Measurements from ENCODE around the gene ENAM. TPM values are rescaled to one million over a fixed set of nuclear protein-coding genes. Genes with fewer than 3 reads are reported as not detected.

ENAM gene
- total RNA-seq, 1 donor from 2014 or later, result not detected

- no peaks in the 10 kb centered on the region for H3K36me3 ChIP-seq
- H3K27ac ChIP-seq, result no peak overlapping the region
- no peaks in the 10 kb centered on the region for H3K9me3 ChIP-seq (ENCODE audit: low read depth)
- H4K20me1 ChIP-seq (ENCODE audit: low read depth), result no peaks in the 10 kb centered on the region
- H3K27ac Mint-ChIP-seq, result no peak overlapping the region
- no peaks in the 10 kb centered on the region for H3K4me1 Mint-ChIP-seq
- no peaks in the 10 kb centered on the region for H3K27me3 ChIP-seq
- peaks cover 2% of the 10 kb centered on the region for H3K27me3 Mint-ChIP-seq (ENCODE audit: insufficient read depth, low read depth)
- TF ChIP-seq CTCF (IDR thresholded peaks at IDR 0.05), result no peak
- TF ChIP-seq EZH2 (IDR thresholded peaks at IDR 0.05), result no peak
- no peak for TF ChIP-seq EZH2phosphoT487 (IDR thresholded peaks at IDR 0.05)
- H3K36me3 Mint-ChIP-seq, result no peaks in the 10 kb centered on the region
- no peaks in the 10 kb centered on the region for H3K79me2 ChIP-seq (ENCODE audit: low read depth)
- no peaks in the 10 kb centered on the region for H3K9me3 Mint-ChIP-seq
- no peak overlapping the region for H3K4me3 Mint-ChIP-seq
- no peak overlapping the region for H3K9ac ChIP-seq
- no peak overlapping the region for H3K4me2 ChIP-seq
- no peak for DNase-seq (ENCODE audit: low spot score)
- no peak overlapping the region for H3K4me3 ChIP-seq
- no peaks in the 10 kb centered on the region for H3F3A ChIP-seq (ENCODE audit: low read depth)
- H3K4me1 ChIP-seq, result no peaks in the 10 kb centered on the region
- H2AFZ ChIP-seq (replicated peaks), result no peak overlapping the region
These were observed 41.7 kb upstream of the ENAM start for GRCh38 chr4:70586841-70587240.

GRCh38 chr4:70589785-70590184 is 38.8 kb upstream of the ENAM start:
- Histone ChIP-seq H3K4me2 (no peak overlapping the region), H3K79me2 (ENCODE audit: low read depth) (no peaks in the 10 kb centered on the region), H3F3A (ENCODE audit: low read depth) (no peaks in the 10 kb centered on the region), H3K9me3 (ENCODE audit: low read depth) (no peaks in the 10 kb centered on the region), H4K20me1 (ENCODE audit: low read depth) (no peaks in the 10 kb centered on the region), H3K36me3 (no peaks in the 10 kb centered on the region), H3K27ac (no peak overlapping the region), H2AFZ (replicated peaks) (no peak overlapping the region), H3K9ac (no peak overlapping the region), H3K27me3 (no peaks in the 10 kb centered on the region), H3K4me3 (no peak overlapping the region), H3K4me1 (no peaks in the 10 kb centered on the region)
- H3K4me1 Mint-ChIP-seq, result no peaks in the 10 kb centered on the region
- no peaks in the 10 kb centered on the region for H3K9me3 Mint-ChIP-seq
- no peak for TF ChIP-seq EZH2 (IDR thresholded peaks at IDR 0.05)
- no peak for TF ChIP-seq CTCF (IDR thresholded peaks at IDR 0.05)
- no peak for TF ChIP-seq EZH2phosphoT487 (IDR thresholded peaks at IDR 0.05)
- no peaks in the 10 kb centered on the region for H3K36me3 Mint-ChIP-seq
- no peak for DNase-seq (ENCODE audit: low spot score)
- no peak overlapping the region for H3K4me3 Mint-ChIP-seq
- H3K27me3 Mint-ChIP-seq (ENCODE audit: insufficient read depth, low read depth), result peaks cover 2% of the 10 kb centered on the region
- no peak overlapping the region for H3K27ac Mint-ChIP-seq

- Mint-ChIP-seq H3K4me3 (no peak within 1 kb of the TSS), H3K36me3 (no peaks in the 10 kb centered on the region), H3K27me3 (ENCODE audit: insufficient read depth, low read depth) (peaks cover 2% of the 10 kb centered on the region), H3K27ac (no peak within 1 kb of the TSS), H3K9me3 (no peaks in the 10 kb centered on the region), H3K4me1 (no peaks in the 10 kb centered on the region)
- H3K4me1 ChIP-seq, result no peaks in the 10 kb centered on the region
- H3K36me3 ChIP-seq, result no peaks in the 10 kb centered on the region
- H4K20me1 ChIP-seq (ENCODE audit: low read depth), result no peaks in the 10 kb centered on the region
- H3F3A ChIP-seq (ENCODE audit: low read depth), result no peaks in the 10 kb centered on the region
- no peak within 1 kb of the TSS for H3K4me3 ChIP-seq
- no peaks in the 10 kb centered on the region for H3K27me3 ChIP-seq
- no peak within 1 kb of the TSS for H2AFZ ChIP-seq (replicated peaks)
- no peak within 1 kb of the TSS for H3K4me2 ChIP-seq
- TF ChIP-seq CTCF (IDR thresholded peaks at IDR 0.05) (no peak), EZH2phosphoT487 (IDR thresholded peaks at IDR 0.05) (no peak), EZH2 (IDR thresholded peaks at IDR 0.05) (no peak)
- no peak within 1 kb of the TSS for H3K27ac ChIP-seq
- DNase-seq (ENCODE audit: low spot score), result no peak
- no peak within 1 kb of the TSS for H3K9ac ChIP-seq
- no peaks in the 10 kb centered on the region for H3K79me2 ChIP-seq (ENCODE audit: low read depth)
- no peaks in the 10 kb centered on the region for H3K9me3 ChIP-seq (ENCODE audit: low read depth)
These were observed 36.5 kb upstream of the ENAM start, which contains the start of gene AMBN for GRCh38 chr4:70591955-70592582. AMBN (plus strand) TSS chr4:70592256; CDS start chr4:70592359, 103 bp downstream.

Data from neural progenitor cell (in vitro differentiated cells).